Muscle of arm (tissue), 12 donors: Measurements from ENCODE around the gene XNDC1N. TPM values are rescaled to one million over a fixed set of nuclear protein-coding genes. Genes with fewer than 3 reads are reported as not detected.
"Not testable (repeated sequence)": the region's sequence is repeated elsewhere in the genome, so short reads cannot be mapped to it uniquely, and the experiment has no call there.

Experiments
- DNase-seq: peaks from one replicate; pipeline ENCODE4 v3.0.0-alpha.2; 2013
- polyA plus RNA-seq, 12 donors: library from polyadenylated mRNA; unstranded; fragments of 120-200 nt; gene quantifications; one replicate each; pipeline ENCODE4 v1.2.1, GENCODE V29; 2013; ENCODE audit not compliant: insufficient read length in 12 of 12

The XNDC1N gene
- polyA plus RNA-seq, 12 donors, result 1.9 to 4.8 (median 3.0) TPM; not detected in 2

DNA sequence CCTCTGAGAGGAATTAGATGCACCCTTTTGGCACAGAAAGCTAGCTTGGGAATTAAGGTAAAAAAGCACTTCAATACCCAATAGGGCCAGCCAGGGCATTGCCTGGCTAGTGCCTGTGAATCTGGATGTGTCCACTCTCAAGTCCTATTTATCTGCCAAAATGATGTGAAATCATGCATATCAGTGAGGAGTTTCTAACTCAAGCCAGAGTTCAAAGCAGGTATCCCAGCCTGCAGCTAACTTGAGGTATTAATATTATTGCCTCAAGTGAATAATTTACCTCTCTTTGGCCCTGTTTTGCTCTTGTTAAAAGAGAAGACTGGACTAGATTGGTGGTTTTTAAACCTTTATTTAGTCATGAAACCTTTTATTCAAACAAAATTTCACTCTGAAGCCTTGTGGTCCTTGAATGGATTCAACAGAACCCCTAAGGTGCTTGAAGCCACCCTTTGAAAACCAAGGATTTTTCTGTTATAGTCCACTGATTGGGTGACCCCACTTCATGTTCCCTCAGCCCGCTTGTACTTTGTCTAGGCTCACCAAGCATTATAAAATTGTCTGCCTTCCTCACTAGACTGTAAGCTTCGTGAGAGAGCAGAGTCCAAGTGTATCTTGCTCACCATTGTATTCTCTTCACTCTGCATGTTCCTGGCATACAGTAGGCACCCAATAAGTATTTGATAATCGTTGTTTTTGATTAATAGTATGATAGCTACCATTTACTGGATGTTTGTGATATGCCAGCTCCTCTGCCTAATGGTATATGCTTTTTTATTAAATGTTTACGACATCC is 4.9 kb upstream of the XNDC1N start:
- DNase-seq, result no peak

DNA sequence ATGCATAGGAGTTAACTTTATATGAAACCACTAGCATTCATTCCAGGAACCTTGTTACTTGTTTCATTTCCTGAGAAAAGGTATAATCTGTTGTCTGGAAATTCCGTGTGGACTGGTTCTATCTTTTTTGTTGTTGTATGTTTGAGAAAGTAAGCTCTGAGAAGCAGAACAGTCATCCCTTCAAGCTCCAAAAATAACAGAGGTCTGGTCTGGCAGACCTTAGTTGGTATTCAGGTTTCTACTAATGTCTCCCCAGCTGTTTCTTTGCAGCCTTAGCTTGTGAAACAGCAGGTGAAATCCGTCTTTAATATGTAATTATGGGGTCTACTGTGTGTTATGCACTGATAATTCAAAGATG is 2.8 kb upstream of the XNDC1N start:
- no peak for DNase-seq

DNA sequence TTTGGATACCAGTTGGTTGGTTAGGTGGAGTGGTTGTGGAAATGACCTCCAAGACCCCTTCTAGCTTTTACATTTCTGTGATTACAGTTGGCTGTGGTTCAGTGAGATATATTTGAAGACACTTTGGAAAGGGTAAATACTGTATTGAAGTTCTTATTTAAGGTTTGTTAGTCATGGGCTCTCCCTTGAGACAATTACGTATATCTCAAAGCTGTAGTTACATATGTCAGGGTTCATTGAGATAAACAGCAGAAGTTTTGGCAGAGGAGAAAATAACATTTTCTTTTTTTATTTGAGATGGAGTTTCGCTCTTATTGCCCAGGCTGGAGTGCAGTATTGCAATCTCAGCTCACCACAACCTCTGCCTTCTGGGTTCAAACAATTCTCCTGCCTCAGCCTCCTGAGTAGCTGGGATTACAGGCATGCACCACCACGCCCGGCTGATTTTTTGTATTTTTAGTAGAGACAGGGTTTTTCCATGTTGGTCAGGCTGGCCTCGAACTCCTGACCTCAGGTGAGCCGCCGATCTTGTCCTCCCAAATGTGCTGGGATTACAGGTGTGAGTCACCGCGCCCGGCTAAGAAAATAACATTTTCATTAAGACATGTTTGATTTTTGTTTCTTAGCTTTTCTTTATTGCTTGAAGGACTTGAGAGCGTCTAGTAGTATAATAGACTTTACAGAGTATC is 2.3 kb upstream of the XNDC1N start:
- no peak for DNase-seq

DNA sequence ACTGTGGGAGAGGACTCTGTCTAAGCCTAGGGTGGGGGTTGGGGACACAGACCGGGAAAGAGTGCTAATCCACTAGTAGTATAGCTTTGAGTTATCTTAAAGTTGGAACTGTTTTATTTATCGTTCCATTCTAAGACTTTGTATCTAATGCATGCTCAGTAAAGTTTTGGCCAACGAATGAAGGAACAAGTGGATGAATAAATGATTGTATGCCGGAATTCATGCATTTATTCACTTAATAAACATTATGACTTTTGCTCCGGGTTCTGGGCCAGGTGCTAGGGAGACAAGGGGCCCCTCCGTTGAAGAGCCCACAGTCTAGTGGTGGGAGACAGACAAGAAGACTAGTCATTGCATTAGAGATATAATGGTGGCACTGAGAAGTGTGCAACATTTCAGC is 1.1 kb upstream of the XNDC1N start:
- no peak for DNase-seq

DNA sequence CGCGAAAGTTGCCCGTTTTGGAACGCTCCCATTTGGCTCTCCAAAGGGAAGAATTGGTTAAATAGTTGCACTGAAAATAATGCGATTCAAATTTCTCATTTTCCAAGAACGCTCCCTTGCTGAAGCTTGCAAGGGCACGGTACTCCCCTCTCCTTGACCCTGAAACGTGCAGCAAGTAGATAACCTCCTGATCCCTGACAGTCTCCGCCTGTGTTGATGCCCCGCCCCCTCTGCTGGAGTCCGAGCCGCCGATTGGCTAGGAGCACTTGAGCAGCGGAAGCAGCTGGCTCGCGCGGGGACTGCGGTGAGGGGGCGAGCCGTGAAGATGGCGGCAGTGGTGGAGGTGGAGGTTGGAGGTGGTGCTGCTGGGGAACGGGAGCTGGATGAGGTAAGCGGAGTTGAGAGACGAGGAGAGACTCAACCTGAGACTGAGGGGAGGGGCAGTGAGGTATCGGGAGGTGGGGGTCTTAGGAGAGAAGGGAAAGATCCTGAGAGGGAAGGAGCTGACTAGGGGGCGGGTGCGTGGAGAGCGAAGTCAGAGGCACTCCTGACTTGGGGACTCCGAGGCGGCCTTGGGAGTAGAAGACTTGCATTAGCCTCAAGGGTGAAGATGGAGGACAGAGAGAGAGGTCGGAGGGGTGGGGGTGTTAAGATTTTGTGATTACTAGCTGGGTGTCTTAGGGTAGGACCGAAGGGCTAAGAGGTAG is 496 bp upstream of the XNDC1N start, which contains the start of gene RNF121:
RNF121 (plus strand) TSS at position 310 of the 707 bp plus-strand sequence; CDS start at position 326, 16 bp downstream.
- peak; percentile 97 for DNase-seq

DNA sequence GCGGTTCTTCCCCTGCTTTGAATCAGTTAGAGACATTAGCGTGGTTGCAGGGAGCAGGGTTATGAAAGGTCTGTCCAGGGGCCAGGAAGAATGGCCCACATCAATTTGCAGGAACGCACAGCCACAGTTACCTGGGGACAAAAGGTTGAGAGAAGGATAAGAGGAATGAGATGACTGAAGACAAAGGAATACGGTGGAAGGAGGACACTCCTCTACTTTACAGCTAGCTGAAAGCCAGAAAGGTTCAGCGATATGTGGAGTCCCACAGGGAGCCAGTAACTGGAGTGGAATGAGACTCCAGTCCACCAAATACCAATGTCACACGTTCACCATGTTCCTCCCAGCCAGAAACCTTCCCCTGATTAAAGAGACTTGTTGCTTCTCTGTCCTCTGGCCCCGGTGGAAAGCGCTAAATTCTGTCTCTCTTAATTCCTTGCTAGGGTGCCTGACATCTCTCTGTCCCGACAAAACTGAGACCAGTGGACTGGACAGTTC is 10.7 kb downstream of the XNDC1N start:
- DNase-seq, result no peak

DNA sequence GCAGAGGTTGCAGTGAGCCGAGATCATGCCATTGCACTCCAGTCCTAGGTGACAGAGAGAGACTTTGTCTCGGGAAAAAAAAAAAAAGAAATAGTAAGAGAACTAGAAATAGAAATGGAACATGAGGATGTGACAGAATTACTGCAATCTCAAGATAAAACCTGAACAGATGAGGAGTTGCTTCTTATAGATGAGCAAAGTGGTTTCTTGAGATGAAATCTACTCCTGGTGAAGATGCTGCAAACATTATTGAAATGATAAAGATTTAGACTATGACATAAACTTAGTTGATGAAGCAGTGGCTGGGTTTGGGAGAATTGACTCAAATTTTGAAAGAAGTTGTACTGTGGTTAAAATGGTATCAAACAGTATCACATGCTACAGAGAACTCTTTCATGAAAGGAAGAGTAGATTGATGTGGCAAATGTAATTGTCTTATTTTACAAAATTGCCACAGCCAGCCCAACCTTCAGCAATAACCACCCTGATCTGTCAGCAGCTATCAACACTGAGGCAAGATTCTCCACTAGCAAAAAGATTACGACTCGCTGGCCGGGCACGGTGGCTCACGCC is 13.7 kb downstream of the XNDC1N start:
- no peak for DNase-seq

DNA sequence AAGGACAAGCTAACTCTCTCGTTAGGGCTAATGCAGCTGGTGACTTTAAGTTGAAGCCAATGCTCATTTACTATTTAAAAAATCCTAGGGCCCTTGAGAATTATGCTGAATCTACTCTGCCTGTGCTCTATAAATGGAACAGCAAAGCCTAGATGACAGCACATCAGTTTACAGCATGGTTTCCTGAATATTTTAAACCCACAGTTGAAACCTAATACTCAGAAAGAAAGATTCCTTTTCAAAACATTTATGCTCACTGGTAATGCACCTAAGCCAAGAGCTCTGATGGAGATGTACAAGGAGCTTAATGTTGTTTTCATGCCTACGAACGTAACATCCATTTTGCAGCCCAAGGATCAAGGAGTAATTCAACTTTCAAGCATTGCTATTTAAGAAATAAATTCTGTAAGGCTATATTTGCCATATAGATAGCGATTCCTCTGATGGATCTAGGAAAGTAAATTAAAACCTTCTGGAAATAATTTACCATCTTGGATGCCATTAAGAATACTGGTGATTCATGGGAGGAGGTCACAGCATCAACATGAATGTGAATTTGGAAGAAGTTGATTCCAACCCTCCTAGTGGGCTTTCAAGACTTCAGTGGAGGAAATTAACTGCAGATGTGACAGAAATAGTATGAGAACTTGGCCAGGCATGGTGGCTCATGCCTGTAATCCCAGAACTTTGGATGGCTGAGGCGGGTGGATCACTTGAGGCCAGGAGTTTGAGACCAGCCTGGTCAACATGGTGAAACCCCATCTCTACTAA is 14.5 kb downstream of the XNDC1N start:
- no peak for DNase-seq

DNA sequence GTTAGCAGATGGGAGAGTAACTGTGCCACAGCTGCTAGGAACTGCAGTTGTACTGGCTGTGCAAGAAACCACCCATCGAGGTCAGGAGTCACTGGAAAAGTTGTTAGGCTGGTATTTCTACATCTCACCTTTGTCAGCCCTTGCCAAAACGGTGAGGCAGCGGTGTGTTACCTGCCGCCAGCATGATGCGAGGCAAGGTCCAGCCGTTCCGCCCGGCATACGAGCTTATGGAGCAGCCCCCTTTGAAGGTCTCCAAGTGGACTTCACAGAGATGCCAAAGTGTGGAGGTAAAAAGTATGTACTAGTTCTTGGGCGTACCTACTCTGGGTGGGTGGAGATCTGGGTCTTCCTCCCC is 16.4 kb downstream of the XNDC1N start:
- not testable (repeated sequence) for DNase-seq

DNA sequence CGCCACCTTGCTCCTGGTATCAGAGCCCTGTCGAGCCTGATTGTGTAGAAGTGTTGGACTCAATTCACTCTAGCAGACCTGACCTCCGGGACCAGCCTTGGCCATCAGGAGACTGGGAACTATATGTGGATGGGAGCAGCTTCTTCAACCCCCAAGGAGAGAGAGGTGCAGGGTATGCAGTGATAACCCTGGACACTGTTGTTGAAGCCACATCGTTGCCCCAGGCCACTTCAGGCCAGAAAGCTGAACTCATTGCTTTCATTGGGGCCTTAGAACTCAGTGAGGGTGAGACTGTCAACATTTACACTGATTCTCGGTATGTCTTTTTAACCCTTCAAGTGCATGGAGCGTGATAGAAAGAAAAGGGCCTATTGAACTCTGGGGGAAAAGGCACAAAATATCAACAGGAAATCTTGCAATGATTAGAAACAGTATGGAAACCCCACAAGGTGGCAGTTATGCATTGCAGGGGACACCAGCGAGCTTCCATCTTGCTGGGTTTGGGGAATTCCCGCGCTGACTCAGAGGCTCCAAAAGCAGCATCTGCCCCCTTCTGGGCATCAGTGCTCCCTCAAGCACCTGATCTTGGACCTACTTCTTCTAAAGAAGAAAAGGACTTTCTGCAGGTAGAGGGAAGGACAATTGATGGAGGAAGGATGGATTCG is 16.9 kb downstream of the XNDC1N start:
- not testable (repeated sequence) for DNase-seq

DNA sequence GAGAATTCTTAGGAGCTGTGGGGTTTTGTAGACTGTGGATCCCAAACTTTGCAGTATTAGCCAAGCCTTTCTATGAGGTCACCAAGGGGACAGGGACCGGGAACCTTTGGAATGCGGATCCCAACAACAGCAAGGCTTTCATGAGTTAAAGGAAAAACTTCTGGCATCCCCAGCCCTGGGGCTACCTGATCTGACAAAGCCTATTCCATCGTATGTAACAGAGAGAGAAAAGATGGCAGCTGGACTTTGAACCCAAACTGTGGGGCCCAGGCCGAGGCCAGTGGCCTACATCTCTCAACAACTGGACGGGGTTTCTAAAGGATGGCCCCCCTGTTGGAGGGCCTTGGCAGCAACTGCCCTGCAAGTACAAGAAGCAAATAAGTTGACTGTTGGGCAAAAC is 17.6 kb downstream of the XNDC1N start:
- DNase-seq, result not testable (repeated sequence)

DNA sequence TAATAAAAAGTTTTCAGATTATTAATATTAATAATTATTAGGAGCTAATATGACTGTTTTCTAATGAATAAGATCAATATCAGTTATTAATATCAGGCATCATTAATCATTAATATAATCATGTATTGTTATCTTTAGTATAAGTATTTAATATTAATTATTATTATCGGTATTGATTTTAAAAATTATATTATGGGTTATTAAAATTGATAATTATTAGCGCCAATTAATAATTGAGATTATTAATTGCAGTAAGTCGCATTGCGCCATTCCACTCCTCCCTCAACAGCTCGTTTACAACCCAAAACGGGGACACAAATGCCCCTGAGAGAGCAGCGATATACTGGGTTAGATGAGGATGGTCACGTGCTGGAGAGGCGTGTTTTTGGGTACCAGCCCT is 20.2 kb downstream of the XNDC1N start:
- DNase-seq, result no peak

DNA sequence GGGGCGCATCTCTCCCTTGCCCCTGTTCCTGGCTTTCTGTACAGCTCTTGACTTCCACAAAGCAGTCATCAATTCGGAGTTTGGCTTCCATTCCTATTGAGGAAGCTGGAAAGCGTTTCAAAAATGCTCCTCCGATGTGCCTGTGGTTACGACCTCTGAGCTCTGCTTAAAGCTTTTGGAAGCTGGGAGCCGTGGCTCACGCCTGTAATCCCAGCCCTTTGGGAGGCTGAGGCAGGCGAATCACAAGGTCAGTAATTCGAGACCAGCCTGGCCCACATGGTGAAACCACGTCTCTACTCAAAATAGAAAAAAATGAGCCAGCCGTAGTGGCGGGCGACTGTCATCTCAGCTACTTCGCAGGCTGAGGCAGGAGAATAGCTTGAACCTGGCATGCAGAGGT is 27.3 kb downstream of the XNDC1N start:
- not testable (repeated sequence) for DNase-seq

DNA sequence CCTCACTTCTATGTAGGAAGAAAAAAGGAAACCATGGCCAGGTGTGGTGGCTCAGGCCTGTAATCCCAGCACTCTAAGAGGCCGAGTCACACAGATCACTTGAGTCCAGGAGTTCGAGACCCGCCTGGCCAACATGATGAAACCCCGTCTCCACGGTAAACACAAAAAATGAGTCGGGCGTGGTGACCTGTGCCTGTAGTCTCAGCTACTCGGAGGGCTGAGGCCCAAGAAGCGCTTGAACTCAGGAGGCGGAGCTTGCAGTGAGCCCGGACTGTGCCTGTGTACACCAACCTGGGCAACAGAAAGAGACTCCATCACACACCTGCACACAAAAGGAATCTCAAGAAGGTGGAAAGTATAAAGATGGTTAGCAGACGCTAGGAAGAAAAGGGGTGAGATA is 32.4 kb downstream of the XNDC1N start:
- DNase-seq, result no peak

DNA sequence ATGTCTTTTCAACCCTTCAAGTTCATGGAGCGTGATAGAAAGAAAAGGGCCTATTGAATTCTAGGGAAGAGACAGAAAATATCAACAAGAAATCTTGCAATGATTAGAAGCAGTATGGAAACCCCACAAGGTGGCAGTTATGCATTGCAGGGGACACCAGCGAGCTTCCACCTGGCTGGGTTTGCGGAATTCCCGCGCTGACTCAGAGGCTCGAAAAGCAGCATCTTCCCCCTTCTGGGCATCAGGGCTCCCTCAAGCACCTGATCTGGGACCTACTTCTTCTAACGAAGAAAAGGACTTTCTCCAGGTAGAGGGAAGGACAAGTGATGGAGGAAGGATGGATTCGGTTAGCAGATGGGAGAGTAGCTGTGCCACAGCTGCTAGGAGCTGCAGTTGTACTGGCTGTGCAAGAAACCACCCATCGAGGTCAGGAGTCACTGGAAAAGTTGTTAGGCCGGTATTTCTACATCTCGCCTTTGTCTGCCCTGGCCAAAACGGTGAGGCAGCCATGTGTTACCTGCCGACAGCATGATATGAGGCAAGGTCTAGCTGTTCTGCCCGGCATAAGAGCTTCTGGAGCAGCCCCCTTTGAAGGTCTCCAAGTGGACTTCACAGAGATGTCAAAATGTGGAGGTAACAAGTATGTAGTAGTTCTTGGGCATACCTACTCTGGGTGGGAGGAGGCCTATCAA is 39.1 kb downstream of the XNDC1N start:
- not testable (repeated sequence) for DNase-seq

DNA sequence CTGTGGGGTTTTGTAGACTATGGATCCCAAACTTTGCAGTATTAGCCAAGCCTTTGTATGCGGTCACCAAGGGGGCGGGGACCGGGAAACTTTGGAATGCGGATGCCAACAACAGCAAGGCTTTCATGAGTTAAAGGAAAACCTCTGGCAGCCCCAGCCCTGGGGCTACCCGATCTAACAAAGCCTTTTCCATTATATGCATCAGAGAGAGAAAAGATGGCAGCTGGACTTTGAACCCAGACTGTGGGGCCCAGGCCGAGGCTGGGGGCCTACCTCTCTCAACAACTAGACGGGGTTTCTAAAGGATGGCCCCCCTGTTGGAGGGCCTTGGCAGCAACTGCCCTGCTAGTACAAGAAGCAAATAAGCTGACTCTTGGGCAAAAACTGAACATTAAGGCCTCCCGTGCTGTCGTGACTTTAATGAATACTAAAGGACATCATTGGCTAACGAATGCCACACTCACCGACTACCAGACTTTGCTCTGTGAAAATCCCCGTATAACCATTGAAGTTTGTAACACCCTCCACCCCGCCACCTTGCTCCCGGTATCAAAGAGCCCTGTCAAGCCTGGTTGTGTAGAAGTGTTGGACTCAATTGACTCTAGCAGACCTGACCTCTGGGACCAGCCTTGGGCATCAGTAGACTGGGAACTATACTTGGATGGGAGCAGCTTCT is 39.9 kb downstream of the XNDC1N start:
- not testable (repeated sequence) for DNase-seq

DNA sequence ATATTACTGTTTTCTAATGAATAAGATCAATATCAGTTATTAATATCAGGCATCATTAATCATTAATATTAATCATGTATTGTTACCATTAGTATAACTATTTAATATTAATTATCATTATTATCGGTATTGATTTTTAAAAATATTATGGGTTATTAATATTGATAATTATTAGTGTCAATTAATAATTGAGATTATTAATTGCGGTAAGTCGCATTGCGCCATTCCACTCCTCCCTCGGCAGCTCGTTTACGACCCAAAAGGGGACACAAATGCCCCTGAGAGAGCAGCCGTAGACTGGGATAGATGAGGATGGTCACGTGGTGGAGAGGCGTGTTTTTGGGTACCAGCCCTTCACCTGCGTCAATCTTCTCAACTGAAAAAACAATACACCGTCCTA is 42.6 kb downstream of the XNDC1N start:
- not testable (repeated sequence) for DNase-seq
